Spleen (tissue), 11 donors: ENCODE data around the gene INSYN1. TPM values are rescaled to one million over a fixed set of nuclear protein-coding genes. Genes with fewer than 3 reads are reported as not detected.
"Not testable (repeated sequence)": the region's sequence is repeated elsewhere in the genome, so short reads cannot be mapped to it uniquely, and the experiment has no call there.

Source experiments
- DNase-seq: peaks from one replicate; pipeline ENCODE4 v3.0.0-alpha.2; 2020
- H3K27ac ChIP-seq, 8 donors: fragments of 200-600 bp; sonication (generic) in 7 of 8; 1 replicate in 4 of 8; 2 replicates in 4 of 8; pipeline versions ENCODE4 v1.5.0 to v1.8.0; 2016 to 2021; ENCODE audit warnings: inconsistent platforms in 4 of 8, mild to moderate bottlenecking in 4 of 8, moderate library complexity in 1 of 8
- H3K27me3 ChIP-seq, 7 donors: fragments of 200-600 bp; sonication (generic) in 6 of 7; replicated peaks in 1 of 7; 1 replicate in 4 of 7; 2 replicates in 3 of 7; pipeline versions ENCODE4 v1.5.0 to v1.8.0; 2016 to 2021; ENCODE audit warnings: inconsistent platforms in 3 of 7, mild to moderate bottlenecking in 1 of 7
- H3K36me3 ChIP-seq, 6 donors: fragments of 200-600 bp; sonication (generic) in 5 of 6; 1 replicate in 4 of 6; 2 replicates in 2 of 6; pipeline versions ENCODE4 v1.5.0 to v1.8.0; 2016 to 2021; ENCODE audit warnings: inconsistent platforms in 2 of 6
- H3K4me1 ChIP-seq, 6 donors: fragments of 200-600 bp; sonication (generic) in 5 of 6; 1 replicate in 3 of 6; 2 replicates in 3 of 6; pipeline versions ENCODE4 v1.5.0 to v1.8.0; 2016 to 2021; ENCODE audit warnings: inconsistent platforms in 3 of 6
- H3K4me3 ChIP-seq, 8 donors: fragments of 200-600 bp; sonication (generic) in 7 of 8; 1 replicate in 4 of 8; 2 replicates in 4 of 8; pipeline versions ENCODE4 v1.5.0 to v1.8.0; 2016 to 2021; ENCODE audit warnings: inconsistent platforms in 4 of 8, mild to moderate bottlenecking in 4 of 8, moderate library complexity in 2 of 8
- H3K9me3 ChIP-seq, 8 donors: fragments of 200-600 bp; sonication (generic) in 7 of 8; 1 replicate in 4 of 8; 2 replicates in 4 of 8; pipeline versions ENCODE4 v1.5.0 to v1.8.0; 2016 to 2021; ENCODE audit warnings: inconsistent platforms in 4 of 8
- POLR2A ChIP-seq, 3 donors: fragments of 450-650 bp; IDR thresholded peaks; one replicate each; pipeline ENCODE4 v1.5.1; 2017; ENCODE audit warnings: antibody characterized with exemption in 3 of 3, mild to moderate bottlenecking in 1 of 3
- POLR2AphosphoS5 ChIP-seq, 3 donors: sonication (generic); formaldehyde crosslinking; IDR thresholded peaks; one replicate each; pipeline ENCODE4 v1.5.1; 2017; ENCODE audit warnings: antibody characterized with exemption in 3 of 3
- WGBS, 5 donors: extraction: QIAGEN DNeasy Blood & Tissue Kit in 3 of 5; methylation state at CpG; one replicate each; pipeline versions ENCODE4 v1.1.5 to v1.1.7; 2013 to 2018; 5-methylcytosine and 5-hydroxymethylcytosine counted together
- intact Hi-C: fragments of 100-400 bp; cut with DNase I; formaldehyde crosslinking; loops from one replicate; pipeline ENCODE4 v1.15.0; 2023; ENCODE audit warnings: low total_unique reads
- polyA plus RNA-seq, 3 donors: library from polyadenylated mRNA; stranded (reverse); fragments of 200-250 nt; gene quantifications; one replicate each; pipeline ENCODE4 v1.2.1, GENCODE V29; 2013
- total RNA-seq, 7 donors: library from RNA; depleted of rRNA in 3 of 7; stranded (reverse); fragments of >200 nt in 3 of 7; fragmentation: NEBNext Ultra II Directional in 4 of 7; extraction: Animal tissue kit (Norgen Biotek cat#: 25700) in 4 of 7; gene quantifications; one replicate each; pipeline versions ENCODE4 v1.1.0 to v1.2.1, GENCODE V29; 2016 to 2021
- TF ChIP-seq, protein P1 (sequence below), 11 experiments: fragments of 200-600 bp in 7 of 11; fragments of 450-650 bp in 4 of 11; sonication (generic) in 4 of 11; IDR thresholded peaks in 8 of 11; conservative IDR thresholded peaks in 3 of 11; 1 replicate in 7 of 11; 2 replicates in 4 of 11; pipeline versions ENCODE4 v1.4.0 to v1.8.0; 2016 to 2021; ENCODE audit warnings: antibody characterized with exemption in 11 of 11, inconsistent platforms in 4 of 11, mild to moderate bottlenecking in 1 of 11
- donor health status: healthy with polysubstance abuse.
- donor health status: DM: no; HTN: no; CAD: no; lungs with moderate emphysema.
- donor health status: DM: no; HTN: no; CAD: no.
- donor health status: Bipolar disorder and iron deficiency.
- donor health status: healthy.
- donor health status: DM: no; HTN: no; CAD: no.
- donor health status: DM: yes; HTN: yes; CAD: no.

INSYN1 gene
- total and polyA plus RNA-seq, 10 donors = 0.11 to 2.8 (median 0.74) TPM; not detected in 1

- H3K27me3 ChIP-seq = peaks cover 0 to 3% (median 0%) of the 10 kb centered on the region in 7 donors
- H3K27ac ChIP-seq = no peak overlapping the region
- no peaks in the 10 kb centered on the region for H3K36me3 ChIP-seq
- no peak for TF ChIP-seq POLR2AphosphoS5 (IDR thresholded peaks at IDR 0.05)
- TF ChIP-seq POLR2A (IDR thresholded peaks at IDR 0.05) = no peak
- no peaks in the 10 kb centered on the region for H3K9me3 ChIP-seq
- H3K4me3 ChIP-seq = no peak overlapping the region
- no peak for DNase-seq
- intact Hi-C loops = no loop called here
- WGBS, 5 donors = 72 to 86% (median 77%) methylated on average over 7 of the region's 7 CpGs
- H3K4me1 ChIP-seq = peaks cover 0 to 15% (median 4%) of the 10 kb centered on the region in 6 donors
Measured at GRCh38 chr15:73792415-73792814, 39.3 kb upstream of the INSYN1 start.

- Histone ChIP-seq H3K4me3 (no peak overlapping the region), H3K27ac (no peak overlapping the region), H3K4me1 (no peaks in the 10 kb centered on the region), H3K36me3 (no peaks in the 10 kb centered on the region), H3K9me3 (no peaks in the 10 kb centered on the region), H3K27me3 (peaks cover 0 to 3% (median 0%) of the 10 kb centered on the region in 7 donors)
- intact Hi-C loops = no loop called here
- DNase-seq = no peak
- no peak for TF ChIP-seq POLR2A (IDR thresholded peaks at IDR 0.05)
- TF ChIP-seq, protein P1, sequence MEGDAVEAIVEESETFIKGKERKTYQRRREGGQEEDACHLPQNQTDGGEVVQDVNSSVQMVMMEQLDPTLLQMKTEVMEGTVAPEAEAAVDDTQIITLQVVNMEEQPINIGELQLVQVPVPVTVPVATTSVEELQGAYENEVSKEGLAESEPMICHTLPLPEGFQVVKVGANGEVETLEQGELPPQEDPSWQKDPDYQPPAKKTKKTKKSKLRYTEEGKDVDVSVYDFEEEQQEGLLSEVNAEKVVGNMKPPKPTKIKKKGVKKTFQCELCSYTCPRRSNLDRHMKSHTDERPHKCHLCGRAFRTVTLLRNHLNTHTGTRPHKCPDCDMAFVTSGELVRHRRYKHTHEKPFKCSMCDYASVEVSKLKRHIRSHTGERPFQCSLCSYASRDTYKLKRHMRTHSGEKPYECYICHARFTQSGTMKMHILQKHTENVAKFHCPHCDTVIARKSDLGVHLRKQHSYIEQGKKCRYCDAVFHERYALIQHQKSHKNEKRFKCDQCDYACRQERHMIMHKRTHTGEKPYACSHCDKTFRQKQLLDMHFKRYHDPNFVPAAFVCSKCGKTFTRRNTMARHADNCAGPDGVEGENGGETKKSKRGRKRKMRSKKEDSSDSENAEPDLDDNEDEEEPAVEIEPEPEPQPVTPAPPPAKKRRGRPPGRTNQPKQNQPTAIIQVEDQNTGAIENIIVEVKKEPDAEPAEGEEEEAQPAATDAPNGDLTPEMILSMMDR (IDR thresholded peaks at IDR 0.05 in 8 of 11, conservative IDR thresholded peaks at IDR 0.05 in 3 of 11) = no peak
- TF ChIP-seq POLR2AphosphoS5 (IDR thresholded peaks at IDR 0.05) = no peak
- 83 to 93% (median 87%) methylated on average over 4 to 5 of the region's 5 CpGs for WGBS, 5 donors
Measured at GRCh38 chr15:73789521-73790240, 36.5 kb upstream of the INSYN1 start.

DNA sequence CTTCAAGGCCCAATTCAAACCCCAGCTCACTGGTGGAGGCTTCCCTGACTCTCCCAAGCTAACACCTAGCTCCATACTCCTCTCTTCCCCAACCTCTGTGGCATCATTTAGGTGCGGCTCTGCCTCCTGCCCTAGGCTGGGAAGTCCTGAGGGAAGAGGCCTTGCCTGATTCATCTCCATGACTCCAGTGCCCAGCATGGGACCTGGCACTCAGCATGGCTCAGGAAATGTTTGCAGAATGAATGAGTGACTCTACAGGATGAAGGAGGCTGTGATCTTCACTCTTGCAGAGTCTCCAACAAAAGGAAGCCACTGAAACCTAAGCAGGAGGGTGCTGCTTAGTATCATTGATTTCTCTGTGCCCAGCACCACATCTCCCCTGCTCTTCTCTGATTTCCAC lies 34.5 kb upstream of the INSYN1 start:
- DNase-seq = peak; percentile 13
- Histone ChIP-seq H3K27ac (no peak overlapping the region), H3K9me3 (no peaks in the 10 kb centered on the region), H3K36me3 (no peaks in the 10 kb centered on the region), H3K4me1 (no peaks in the 10 kb centered on the region), H3K4me3 (no peak overlapping the region), H3K27me3 (peaks cover 0 to 3% (median 0%) of the 10 kb centered on the region in 7 donors)
- TF ChIP-seq POLR2AphosphoS5 (IDR thresholded peaks at IDR 0.05) = no peak
- no peak for TF ChIP-seq POLR2A (IDR thresholded peaks at IDR 0.05)
- TF ChIP-seq, protein P1 (IDR thresholded peaks at IDR 0.05 in 8 of 11, conservative IDR thresholded peaks at IDR 0.05 in 3 of 11) = no peak
- intact Hi-C loops = no loop called here
- 86 to 100% (median 94%) methylated on average over 1 of the region's 1 CpG for WGBS, 5 donors

DNA sequence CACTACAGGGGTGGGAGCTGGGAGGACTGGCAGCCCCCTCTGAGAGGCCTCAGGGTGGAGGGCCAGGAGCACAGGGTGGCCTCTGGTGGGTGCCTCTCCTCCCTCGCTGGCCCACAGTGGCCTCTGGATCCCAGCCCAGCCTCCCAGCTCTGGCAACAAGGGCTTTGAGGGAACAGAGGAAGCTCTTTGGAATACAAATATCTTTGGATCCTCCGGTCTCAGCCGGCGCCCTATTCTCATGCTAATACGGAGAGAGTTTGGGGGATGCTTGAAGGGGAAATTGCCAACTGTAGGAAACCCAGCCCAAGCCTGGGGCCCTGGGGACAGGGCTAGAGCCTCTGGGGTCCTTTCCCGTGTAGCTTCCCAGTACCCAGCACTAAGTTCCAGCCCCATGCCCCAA lies 33.4 kb upstream of the INSYN1 start:
- Histone ChIP-seq H3K4me1 (no peaks in the 10 kb centered on the region), H3K27me3 (no peaks in the 10 kb centered on the region), H3K27ac (no peak overlapping the region), H3K9me3 (no peaks in the 10 kb centered on the region), H3K4me3 (no peak overlapping the region), H3K36me3 (no peaks in the 10 kb centered on the region)
- 71 to 90% (median 84%) methylated on average over 6 of the region's 6 CpGs for WGBS, 5 donors
- no peak for TF ChIP-seq POLR2AphosphoS5 (IDR thresholded peaks at IDR 0.05)
- TF ChIP-seq, protein P1 (IDR thresholded peaks at IDR 0.05 in 8 of 11, conservative IDR thresholded peaks at IDR 0.05 in 3 of 11) = no peak
- no peak for TF ChIP-seq POLR2A (IDR thresholded peaks at IDR 0.05)
- DNase-seq = no peak
- intact Hi-C loops = no loop called here

GRCh38 chr15:73785256-73786014 lies 32.3 kb upstream of the INSYN1 start:
- H3K4me1 ChIP-seq, intact Hi-C loops, H3K27me3 ChIP-seq, H3K36me3 ChIP-seq, H3K4me3 ChIP-seq, H3K9me3 ChIP-seq, H3K27ac ChIP-seq, DNase-seq: not testable (repeated sequence)
- 81 to 91% (median 86%) methylated on average over 12 of the region's 12 CpGs for WGBS, 5 donors
